ENCODE data around the gene PLEKHM2.

Gene PLEKHM2

DNA sequence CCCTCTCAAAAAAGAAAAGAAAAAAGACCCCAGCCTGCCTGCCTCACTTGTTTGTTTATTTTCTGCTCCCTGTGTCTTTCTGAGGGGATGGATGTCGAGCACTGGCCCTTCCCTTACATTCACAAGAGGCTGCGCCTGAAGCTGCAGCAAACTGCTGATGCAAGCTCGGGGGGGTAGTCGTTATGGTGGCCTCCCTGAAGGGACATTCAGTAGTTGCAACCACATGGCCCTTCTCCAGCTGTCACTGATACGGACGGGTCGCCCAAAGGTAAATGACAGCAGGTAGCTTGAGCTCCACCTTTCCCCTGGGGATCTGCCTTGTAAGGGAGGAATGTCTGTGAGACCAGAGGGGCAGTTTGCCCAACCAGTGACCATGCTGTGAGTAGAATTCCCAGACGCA lies 17.7 kb downstream of the PLEKHM2 start:
- no peak for DNase-seq (ENCODE audit: low spot score)

DNA sequence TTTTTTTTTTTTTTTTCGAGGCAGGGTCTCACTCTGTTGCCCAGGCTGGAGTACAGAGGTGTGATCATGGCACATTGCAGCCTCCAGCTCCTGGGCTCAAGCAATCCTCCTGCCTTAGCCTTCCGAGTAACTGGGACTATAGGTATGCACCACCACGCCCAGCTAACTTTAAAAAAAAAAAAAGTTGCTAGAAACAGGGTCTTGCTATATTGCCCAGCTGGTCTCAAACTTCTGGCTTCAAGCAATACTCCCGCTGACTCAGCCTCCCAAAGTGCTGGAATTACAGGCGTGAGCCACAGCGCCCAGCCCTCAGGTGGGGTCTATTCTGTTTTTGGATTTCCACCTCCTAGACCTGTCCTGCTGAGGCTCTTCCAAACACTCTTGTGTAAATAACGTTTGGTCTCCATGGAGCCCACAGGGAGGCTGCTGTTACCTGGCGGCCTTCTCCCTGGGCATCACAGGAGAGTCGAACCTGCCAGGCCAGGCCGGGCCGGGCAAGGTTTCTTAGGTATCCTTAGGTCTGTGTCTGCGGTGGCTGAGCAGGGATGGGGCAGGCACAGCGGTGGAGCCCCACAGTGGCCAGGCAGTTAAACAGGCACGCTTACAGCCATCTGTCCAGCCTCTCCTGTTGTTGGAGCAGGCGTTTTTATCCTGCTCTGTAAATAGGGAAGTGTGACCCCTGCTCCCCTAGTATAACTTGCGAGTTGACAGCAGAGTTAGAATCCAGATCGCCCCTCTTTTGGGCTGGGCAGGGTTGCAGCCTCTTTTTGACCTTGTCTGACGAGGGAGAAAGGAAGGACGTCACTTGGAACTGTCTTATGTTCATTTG lies 18.8 kb downstream of the PLEKHM2 start:
- no peak for DNase-seq (ENCODE audit: low spot score)

DNA sequence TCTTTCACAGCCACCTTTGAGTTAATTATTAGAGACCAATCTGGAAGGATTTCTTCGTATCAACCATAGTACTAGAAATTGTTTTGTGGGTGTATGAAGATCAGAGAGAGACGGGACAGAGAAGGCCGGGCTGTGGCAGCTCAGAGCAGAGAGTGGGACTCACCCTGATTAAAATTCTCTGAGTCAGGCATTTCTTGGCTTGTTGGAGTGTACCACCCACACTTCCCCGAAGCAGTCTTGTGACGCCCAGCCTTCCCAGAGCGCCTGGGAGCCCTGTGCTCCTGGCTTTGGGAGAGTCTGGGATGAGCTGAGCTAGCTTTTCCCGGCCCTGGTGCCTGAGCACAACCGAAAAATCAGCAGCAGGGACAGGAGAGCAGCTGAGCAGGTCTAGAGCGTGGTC lies 19.4 kb downstream of the PLEKHM2 start:
- DNase-seq (ENCODE audit: low spot score) = peak; percentile 71

DNA sequence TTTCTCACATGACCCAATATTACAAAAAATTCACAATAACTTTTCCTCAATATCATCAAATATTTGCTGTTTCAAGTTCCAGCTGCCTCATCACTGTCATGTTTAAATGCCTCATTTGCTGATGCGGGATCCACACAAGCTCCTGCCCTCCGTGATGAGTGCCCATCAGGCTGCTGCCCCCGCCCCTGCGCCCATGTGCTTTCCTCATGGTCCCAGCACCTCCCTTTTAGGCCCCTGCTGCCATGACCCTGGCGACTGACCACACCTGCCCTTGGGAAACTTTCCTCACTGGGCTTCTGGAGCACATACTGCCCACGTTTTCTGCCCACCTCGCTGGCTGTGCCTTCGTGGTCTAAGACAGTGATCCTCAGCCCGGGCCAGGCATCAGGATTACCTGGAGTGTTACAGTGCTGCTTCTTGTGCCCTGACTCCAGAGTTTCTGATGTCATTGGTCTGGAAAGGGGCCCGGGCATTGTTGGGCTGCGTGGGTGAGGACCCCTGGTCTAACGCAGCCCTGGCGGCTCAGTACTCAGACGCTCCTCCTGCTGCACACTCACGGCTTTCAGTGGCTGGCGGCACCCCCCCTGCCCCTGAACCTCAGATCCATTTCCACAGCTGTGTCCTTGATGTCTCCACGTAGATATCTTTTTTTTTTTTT lies 20.5 kb downstream of the PLEKHM2 start:
- no peak for DNase-seq (ENCODE audit: low spot score)

DNA sequence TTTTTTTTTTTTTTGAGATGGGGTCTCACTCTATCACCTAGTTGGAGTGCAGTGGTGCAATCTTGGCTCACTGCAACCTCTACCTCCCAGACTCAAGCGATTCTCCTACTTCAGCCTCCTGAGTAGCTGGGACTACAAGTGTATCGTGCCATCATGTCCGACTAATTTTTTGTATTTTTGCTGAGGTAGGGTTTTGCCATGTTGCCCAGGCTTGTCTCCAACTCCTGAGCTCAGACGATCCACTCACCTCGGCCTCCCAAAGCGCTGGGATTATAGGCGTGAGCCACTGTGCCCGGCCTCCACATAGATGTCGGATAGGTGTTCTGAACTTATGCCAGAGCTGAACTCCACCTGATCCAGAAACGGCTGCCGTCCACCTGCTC lies 21.1 kb downstream of the PLEKHM2 start:
- no peak for DNase-seq (ENCODE audit: low spot score)

DNA sequence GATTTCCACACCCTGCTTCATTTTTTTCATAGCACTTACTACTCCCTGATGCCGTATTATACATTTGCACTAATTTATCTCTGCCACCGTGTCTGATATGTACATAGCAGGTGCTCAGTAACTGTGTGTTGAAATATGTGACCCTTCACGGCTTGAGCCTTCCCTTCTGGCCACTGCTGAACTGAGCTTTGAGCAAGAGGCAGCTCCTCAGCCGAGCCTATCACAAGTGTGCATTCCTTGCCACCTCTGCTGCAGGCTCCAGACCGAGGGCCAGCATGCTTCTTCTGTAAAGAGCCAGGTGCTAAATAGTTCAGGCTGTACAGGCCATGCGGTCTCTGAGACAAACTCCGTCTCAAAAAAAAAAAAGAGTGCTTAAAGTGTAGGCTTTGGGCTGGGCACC lies 22.6 kb downstream of the PLEKHM2 start:
- no peak for DNase-seq (ENCODE audit: low spot score)

DNA sequence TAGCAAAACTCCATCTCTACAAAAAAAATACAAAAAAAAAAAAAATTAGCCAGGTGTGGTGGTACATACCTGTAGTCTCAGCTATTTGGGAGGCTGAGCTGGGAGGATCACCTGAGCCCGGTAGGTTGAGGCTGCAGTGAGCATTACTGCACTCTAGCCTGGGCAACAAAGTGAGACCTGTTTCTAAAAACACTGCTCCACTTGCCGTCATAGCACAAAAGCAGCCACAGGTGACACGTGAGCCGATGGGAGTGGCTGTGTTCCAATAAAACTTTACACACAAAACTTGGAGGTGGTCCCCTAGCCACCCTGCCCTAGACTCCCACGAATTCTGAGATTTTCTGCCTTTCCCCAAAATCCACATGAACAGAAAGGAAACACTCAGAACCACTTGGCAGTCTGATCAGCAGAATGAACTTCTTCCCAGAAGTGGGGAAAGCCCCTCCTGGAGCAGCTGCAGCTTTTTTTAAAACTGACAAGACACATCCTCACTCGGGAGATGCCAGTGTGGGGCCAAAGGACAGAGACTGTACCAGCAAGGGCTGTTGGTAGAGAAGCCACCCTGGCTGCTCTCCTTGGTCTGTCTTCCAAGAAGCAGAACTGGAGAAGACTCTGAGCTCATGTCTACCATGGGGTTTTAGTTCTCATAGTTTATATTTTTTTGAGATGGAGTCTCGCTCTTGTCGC lies 23.3 kb downstream of the PLEKHM2 start:
- DNase-seq (ENCODE audit: low spot score) = no peak

DNA sequence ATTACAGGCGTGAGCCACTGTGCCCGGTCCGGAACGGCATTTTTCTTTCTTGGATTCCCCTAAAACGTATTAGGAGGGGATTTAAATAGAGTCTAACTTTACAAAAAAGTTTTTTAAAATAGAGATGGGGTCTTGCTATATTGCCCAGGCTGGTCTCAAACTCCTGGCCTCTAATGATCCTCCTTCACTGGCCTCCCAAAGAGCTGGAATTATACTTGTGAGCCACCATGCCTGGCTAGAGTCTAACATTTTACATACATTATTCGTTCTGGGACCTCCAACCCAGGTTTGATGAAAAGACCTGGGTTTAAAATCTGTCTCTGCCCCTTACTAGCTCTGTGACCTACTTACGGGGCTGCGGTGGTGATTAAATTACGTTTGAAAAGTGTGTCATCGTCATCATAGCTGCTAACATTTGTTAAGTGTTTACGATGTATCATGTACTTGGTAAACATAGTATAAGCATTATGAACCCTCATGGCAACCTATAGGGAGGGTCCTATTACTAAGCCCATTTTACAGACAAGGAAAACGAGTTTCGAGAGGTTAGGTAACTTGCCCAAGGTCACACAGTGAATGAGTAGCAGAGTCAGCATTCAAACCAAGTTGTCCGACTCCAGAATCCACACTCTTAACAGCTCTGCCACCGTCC lies 24.5 kb downstream of the PLEKHM2 start:
- no peak for DNase-seq (ENCODE audit: low spot score)

DNA sequence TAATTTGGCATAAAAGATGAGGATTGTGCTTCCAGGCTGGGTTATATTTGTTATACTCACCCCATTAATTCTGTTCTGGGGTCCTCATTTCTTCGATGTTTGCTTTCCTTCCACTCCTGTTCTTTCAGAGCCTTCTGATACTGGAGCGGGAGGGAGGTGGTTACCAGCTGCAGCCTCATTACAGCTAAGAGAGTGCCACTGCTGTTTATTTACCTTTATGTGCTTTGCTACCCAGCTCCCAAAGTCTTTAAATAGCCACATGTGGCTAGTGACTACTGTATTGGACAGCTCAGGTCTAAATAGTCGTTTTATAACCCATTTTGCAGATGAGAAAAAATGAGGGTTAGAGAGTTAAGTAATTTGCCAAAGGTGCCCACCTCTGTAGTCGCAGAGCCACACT lies 25.1 kb downstream of the PLEKHM2 start:
- no peak for DNase-seq (ENCODE audit: low spot score)

DNA sequence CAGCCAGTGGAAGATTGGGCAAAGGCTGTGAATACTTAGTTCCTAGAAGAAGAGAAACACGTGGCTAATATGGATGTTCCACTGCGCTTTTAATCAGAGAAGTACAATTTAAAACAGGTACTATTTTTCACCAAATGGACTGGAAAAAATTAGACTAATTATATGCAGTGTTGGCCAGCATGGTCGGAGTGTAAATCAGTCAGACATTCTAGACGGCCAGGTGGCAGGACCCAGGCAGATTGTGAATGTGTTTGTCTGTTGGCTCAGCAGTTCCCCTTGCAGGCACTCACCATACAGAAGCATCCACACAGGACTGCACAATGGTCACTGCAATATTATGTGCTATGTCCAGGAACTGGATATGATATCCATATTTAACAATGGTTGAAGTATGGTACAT lies 28.0 kb downstream of the PLEKHM2 start:
- no peak for DNase-seq (ENCODE audit: low spot score)

DNA sequence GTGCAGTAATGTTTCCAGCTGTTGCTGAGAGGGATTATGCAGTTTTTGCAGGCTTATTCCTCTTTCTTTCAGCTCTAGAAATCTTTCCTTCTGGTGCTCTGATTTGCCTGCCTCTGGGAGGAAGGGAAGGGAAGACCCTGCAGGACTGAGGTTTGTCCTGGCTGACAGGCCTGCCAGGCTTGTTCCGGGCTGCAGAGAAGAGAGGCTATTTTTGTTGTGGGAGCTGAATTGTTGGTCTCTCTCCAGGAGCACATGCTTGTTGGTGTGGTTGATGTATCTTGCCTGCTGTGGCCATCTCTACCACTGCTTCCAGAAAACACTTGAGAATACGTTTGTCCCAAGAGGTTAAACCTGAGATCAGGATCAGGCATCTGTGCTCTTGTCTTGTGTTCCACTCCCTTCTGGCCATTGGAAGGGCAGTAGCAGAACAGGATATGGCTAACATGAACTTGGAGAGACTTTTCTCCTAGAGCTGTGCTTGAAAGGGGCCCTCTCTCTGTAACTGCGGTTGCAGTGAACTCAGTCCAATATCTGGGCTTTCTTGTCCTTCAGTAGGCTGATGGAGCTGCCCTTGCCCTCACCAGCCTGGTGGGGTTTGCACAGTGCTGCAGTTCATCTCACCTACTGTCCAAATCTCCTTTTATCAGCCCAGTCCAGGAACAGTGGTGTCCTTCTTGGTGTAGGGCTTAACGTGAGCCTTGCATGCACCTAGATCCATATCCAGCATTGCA lies 30.5 kb downstream of the PLEKHM2 start:
- DNase-seq (ENCODE audit: low spot score) = peak; percentile 85

DNA sequence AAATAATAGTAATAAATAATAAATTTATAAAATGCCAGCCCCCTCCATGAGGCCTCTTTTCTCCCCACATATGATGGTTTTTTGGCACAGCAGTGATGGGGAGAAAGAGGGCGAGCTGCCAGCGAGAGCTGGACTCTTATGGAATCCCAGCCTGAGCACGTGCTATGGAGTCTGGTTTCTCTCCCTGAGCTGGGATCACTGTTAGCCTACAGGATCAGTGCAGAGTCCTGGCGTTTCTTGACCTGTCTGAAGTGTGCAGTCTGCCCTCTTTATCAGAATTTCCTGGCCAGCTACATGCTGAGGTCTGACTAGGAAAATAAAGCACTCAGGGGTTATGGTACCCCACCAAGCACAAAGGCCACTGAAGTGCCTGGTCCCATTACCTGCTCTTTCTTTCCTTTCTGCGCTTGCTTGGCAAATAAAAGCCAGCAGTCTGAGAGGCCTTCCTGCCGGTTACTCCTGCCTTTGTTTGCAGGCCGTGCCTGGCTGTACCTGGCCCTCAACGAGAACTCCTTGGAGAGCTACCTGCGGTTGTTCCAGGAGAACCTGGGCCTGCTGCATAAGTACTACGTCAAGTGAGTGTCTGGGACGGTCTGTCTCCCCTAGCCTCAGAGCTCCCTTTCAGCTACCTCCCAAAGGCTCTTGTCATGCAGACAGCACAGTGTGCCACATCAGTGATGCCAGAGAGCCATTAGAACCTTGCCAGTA lies 33.5 kb downstream of the PLEKHM2 start:
- no peak for DNase-seq (ENCODE audit: low spot score)

DNA sequence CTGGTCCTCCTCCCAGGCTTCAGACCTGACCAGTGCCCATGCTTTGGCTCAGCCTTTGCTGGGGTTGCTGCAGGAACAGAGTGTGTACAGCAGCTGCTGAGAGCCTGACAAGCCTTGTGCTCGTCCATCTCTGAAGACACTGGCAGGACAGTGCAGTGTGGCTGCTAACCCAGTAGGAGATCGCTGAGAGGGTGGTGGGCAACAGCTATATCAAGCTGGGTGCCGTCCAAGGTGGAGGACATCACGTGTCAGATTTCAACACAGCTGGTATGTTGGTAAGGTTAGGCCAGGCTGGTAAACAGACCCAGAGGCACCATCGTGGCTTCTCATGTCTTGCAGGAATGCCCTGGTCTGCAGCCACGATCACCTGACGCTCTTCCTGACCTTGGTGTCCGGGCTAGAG lies 34.1 kb downstream of the PLEKHM2 start:
- no peak for DNase-seq (ENCODE audit: low spot score)

DNA sequence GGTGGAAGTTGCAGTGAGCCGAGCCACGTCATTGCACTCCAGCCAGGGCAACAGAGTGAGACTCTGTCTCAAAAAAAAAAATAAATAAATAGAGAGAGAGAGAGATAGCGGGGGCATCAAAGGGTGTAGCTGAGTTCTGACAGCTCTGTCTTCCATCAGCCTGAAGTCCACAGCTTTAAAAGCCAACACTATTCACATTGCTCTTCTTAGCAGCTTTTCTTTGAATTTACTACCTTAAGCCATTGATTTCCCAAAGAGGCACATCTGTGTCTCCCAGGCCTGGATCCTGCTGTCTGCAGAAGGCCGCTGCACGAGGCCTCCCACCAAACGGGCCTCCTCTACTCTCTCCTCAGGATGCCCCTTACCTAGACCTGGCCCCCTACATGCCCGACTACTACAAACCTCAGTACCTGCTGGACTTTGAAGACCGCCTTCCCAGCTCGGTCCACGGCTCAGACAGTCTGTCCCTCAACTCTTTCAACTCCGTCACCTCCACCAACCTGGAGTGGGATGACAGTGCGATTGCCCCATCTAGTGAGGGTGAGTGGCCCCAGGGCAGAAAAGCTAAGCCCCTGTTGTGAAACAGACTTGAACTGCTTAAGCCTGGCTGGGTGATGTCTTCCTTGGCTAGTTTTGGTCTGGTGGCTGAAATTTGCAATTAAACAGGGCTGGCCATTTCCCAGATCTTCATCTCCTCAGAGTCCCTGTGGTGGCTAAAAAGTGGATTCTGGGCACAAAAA lies 35.4 kb downstream of the PLEKHM2 start:
- DNase-seq (ENCODE audit: low spot score) = no peak

DNA sequence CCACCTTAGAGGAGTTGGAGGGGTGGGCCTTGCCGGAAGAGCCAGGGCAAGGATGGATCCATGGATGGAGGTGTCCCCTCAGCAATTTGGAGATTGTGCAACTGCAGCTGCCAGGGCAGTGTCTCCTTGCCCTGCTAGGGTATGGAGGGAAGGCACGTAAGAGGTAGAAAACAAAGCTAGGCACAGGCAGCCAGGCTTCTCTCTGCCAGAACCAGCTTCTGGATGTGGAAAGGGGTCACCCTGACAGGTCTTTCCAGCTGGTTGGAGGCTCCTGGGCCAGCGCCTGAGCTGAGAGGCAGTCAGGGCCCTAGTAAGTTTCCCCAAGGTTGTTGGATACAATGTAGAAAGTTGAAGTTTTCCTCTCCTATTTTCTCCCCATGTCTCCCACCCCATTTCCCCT lies 36.7 kb downstream of the PLEKHM2 start:
- no peak for DNase-seq (ENCODE audit: low spot score)

DNA sequence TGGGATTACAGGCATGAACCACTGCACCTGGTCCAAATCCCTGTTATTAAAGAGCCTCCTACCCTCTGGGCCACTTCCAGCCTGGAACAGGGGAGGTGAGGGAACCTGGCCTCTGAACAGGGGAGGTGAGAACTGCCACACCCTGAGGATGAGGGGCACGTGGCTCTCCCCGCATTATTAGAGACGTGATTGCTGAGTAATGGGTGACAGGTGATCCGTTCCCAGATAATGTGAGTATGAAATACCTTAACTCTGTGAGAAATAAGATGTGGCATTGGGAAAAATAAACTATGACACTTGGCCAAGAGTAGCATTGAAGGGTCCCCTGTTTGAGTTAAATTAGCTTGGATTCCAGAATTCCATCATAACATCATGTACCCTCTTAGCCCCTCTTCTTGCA lies 38.3 kb downstream of the PLEKHM2 start:
- no peak for DNase-seq (ENCODE audit: low spot score)

DNA sequence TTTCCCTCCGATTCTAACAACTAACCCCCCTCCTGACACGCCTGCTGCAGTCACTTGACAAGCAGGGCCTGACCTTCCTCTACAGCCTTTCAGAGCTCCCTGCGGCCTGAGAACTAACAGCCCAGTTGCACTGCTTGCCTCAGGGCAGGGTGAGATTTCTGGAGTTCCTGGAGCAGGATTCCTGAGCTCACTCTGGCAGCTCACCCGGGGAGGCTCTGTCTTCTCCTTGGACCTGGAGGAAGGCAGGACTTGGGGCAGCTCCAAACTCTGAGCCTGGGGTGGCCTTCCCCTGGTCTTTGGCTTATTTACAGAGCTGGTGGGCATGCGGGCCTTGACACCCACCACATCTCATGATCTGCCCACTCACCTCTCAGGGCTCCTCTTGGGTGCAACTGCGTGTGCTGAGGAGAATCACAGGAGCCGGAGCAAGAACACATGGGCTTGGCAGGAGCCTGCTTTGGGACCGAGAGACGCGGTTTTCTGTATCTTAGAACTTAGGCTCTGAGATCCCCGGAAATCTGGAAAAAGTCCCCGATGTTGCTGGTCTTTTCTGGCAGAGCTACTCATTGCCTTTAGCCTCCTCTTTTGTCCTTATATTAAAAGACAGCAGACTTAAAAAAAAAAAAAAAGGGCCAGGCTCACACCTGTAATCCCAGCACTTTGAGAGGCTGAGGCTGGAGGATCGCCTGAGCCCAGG lies 38.9 kb downstream of the PLEKHM2 start:
- no peak for DNase-seq (ENCODE audit: low spot score)

DNA sequence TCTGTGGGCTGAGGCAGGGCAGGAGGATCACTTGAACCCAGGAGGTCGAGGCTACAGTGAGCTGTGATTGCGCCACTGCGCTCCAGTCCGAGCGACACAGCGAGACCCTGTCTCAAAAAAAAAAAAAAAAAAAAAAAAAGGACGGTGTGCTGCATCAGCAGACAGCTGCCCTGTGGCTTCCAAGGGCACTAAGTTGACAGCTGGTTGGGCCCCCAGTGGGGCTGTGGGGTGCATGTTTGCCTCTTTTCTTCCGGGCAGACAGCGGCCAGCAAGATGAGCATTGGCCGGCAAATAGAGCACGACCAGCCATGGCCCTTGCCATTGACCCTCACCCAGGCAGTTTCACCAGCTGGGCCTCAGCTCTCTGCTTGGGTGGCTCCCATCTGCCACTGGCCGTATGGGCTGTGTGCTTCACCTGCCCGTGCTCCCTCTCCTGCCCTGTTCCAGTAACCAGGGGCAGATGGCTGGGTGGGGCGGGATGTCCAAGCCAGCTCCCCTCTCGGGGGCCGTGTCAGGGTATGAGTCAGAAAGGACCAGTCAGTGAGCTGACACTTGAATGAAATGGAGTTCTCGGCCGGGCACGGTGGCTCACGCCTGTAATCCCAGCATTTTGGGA lies 39.6 kb downstream of the PLEKHM2 start:
- DNase-seq (ENCODE audit: low spot score) = no peak

All from globus pallidus (tissue), 1 donor.